Activated T-helper 9 cell treated with anti-CD3 and anti-CD28 coated beads, Interleukin-2, amount 50 U/mL, for 16 hours (primary cell): Measurements from ENCODE around the gene UNC79.

Source experiments
- DNase-seq: peaks from one replicate; pipeline ENCODE4 v3.0.0-alpha.2; 2020; ENCODE audit warnings: low read depth

The UNC79 gene

DNA sequence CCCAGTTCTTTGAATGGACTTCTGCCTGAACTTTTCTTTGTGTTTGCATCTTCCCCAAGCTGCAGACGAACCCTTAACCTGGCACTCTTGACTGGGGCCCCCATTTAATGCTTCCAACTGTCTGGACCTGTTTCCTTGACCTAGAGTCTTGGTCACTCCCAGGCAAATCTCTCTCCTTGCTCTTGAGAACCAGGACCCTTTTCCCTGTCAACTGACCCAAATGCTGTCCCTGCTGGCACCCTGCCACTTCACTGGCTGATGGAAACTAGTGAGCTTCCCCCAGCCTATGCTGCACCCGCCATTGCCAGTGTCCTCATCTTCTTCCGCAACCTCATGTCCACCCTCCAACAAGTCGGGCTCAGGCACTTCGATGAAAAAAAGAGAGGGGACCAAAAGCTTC, 278.1 kb downstream of the UNC79 start:
- DNase-seq = no peak

- DNase-seq = no peak
Observed at GRCh38 chr14:93709249-93709648, 278.5 kb downstream of the UNC79 start.

GRCh38 chr14:93712079-93712837, 281.5 kb downstream of the UNC79 start:
- DNase-seq = no peak

DNA sequence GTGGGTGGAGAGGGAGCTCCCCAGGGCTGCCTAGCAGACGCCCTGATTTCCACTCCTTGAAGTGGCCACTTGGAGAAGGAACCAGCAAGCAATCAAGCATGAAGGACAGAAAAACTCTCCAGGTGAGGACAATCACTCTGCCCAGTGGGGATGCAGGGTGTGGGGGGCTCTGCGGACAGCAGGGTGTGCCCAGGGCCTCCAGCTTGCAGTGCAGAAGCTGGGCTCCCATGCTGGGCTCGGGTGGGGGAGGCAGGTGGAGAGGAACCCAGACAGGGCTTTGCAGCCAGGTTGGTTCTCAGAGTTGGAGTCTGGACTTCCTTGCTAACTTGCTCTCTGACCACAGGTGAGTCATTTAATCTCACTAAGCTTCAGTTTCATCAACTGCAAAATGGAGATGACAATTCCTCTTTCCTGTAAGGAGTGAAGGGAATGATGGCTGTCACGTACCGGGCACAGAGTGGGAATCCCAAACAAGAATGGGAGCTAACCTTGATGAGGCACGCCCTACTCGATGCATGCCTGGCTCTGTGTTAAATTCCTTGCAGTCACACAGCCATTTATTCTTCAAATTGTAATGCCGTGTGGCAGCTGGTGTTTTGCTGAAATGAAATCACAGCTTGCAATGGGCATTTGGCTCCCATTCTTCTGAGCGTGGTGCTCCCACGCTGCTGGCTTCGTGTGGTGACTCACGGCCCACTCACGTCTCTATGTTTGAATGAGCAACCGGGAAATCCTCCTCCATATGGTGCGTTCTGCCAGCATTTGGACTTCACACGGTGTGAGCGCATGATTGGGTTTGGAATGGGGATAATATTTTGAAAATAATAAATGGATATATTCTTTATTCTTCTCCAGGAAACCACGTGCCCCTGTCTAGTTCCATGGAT, 282.3 kb downstream of the UNC79 start:
- no peak for DNase-seq

DNA sequence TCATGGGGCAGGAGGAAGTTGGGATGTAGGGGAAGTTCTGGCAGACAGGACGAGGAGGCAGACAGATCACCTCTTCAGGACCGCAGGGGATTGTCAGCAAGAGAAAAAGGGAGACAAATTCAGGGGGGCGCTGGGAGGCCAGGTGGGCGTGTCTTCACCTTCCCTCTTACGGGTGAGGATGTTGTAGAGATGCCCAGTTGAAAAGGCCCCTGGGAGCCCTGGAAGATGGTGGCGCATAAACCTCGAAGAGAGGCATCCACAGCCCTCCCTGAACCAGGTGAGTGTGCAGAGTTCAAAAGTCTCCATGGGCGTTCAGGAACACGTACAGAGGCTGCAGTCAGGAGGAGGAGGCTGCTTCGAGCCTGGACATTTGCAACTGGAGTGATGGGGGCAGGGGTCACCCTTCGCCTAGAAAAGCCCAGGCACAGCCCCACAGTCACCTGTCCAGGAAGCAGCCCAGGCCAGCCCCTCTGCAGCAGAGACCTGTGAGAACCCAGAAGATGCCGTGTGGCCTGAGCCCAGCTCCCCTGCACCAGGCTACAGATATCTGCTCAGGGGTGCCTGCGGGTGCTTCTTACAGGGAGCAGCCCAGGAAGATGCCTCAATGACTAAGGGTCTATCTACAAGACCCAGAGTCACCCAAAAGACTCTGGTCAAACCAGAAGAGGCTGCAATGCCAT, 283.1 kb downstream of the UNC79 start:
- DNase-seq = no peak

- DNase-seq = no peak
Observed at GRCh38 chr14:93714605-93715004, 283.9 kb downstream of the UNC79 start.

- DNase-seq = no peak
Observed at GRCh38 chr14:93715279-93715927, 284.7 kb downstream of the UNC79 start.

DNA sequence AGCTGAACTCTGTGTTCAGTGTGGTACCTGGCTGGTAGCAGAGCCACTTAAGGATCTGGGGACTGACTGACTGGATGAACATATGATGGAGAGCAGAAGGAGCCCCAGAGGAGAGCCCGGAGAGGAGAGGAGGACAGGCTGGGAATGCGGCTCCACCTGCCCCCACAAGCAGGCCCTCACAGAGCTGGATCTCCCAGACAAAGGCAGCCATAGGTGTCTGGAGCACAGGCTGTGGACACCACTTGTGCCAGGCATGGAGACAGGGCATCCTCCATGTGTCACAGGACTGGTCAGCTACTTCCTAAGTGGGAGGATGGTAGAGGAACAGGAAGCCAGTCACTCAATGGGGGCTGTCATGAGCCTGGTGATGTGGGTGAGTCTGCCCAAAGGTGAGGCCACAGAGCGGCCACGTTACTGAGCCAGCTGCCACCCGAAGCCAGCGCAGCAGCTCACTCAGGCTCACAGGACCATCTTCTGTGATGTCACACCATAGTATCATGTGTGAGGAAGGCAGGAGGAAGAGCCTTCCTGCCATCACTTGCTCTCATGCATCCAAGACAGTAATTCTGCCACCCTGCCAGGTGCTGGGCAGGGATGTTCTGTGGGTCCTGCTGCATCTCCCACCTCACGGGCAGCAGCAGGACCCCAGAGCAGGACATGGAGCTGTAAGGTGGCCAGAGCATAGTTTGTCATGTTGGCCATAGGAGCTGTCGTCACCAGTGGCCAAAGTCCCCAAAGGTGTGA, 285.4 kb downstream of the UNC79 start:
- no peak for DNase-seq

- no peak for DNase-seq
Observed at GRCh38 chr14:93716746-93717667, 286.3 kb downstream of the UNC79 start.

DNA sequence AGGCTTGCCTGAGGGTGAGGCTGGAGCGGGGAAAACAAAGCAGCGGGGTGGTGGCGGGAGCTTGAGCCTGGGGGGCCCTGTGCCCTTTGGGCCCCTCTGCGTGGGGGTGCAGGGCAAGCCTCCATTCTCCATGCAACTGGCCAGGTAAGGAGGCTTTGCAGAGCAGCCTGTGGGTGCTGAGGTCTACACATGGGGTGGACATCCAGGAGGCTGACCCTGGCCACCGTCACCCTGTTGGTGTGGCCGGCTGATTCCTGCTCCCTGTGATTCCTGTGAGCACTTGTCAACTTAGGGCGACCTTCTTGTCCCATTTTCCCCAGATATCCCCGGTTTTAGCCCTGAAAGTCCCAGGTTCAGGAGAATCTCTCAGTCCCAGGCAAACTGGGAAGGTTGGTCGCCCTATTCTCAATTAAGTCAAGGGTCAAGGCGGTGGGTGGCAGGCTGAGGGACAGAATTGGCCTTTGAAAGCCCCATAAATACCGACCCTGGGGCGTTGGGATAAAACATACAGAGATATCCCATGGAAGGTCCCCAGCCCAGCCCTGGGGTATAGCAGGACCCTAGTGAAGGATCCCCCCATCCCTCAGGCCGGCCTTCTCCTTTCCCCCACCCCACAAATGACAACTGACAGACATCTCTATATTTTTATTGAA, 287.1 kb downstream of the UNC79 start:
- DNase-seq = no peak

- DNase-seq = no peak
Observed at GRCh38 chr14:93719256-93719655, 288.5 kb downstream of the UNC79 start.

DNA sequence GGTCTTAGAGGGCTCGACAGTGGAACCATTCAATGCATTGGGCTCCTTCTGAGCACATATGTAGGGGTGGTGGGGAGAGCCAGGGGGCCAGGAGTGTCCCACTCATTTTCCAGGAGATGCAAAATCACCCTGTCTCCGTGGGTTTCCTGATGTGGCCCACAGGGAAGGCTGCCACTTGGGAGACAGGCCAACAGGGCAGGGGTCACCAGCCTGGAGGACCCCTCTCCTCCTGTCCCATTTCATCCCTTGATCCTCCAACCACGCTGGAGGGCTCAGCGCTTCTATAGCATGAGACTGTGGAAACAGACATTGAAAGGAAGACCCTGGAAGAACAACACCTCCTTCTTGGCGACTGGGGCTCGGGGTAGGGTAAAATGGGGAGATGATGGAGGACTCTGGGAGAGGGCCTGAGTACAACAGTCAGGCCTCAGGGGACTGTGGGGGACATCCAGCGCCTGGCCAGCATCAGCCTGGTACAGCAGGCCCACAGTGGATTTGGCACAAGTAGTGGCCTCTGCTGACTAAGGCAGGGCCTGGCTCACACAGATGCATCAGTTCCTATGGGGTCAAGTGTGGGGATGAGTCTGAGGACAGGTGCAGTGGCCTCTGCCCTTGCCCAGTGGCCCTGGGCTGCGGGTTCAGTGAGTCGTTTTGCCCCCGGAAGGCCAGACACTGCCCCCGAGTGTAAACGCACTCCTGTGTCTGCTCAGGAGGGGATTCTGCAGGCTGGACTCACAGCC, 289.5 kb downstream of the UNC79 start:
- no peak for DNase-seq

GRCh38 chr14:93720981-93721483, 290.3 kb downstream of the UNC79 start:
- no peak for DNase-seq

- DNase-seq = no peak
Observed at GRCh38 chr14:93723001-93723400, 292.3 kb downstream of the UNC79 start.

GRCh38 chr14:93725002-93725582, 294.4 kb downstream of the UNC79 start:
- DNase-seq = no peak

GRCh38 chr14:93725993-93726392, 295.3 kb downstream of the UNC79 start:
- DNase-seq = no peak

DNA sequence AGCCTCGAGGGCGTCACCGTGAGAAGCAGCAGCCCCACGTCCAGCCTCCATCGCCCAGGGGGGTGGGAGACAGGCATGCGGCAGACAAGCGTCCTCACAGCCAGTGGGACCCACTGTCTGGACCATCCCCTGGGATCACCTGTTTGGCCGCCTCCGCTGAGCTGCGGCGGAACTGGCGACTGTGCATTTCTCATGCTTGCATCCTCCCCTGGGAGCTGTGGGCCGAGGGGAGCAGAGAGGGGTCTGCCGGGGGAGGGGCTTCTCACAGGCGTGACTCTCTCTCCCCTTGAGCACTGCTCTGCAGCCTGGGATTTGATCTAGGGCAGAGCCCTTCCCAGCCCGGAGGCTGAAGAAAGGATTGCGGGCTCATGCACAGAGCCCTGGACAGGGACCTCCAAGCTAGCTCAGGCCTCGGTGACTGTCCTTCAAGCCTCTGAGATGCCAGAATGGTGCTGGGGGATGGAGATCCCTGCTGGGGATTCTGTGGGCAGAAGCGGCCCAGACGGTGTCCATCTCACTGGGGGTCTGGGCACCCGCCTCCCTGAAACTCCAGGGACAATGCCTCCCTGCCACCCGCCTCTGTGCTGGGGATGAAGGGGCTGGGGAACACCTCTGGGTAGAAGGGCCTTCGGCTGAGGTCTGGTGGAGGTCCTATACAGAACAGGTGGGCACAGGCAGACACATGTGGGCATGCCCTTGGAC, 296.5 kb downstream of the UNC79 start:
- no peak for DNase-seq
